ENCODE measurements around the gene TRDMT1. TPM values are rescaled to one million over a fixed set of nuclear protein-coding genes. Genes with fewer than 3 reads are reported as not detected.

The TRDMT1 gene
- total RNA-seq = 10 to 100 TPM in 1 of 9 donors, 1 to 10 TPM in 8; 1.7 to 10.5 (median 5.9) TPM
- polyA plus RNA-seq = 1 to 10 TPM; 1.3 to 3.7 (median 2.2) TPM
- long read RNA-seq, donor 1, partial matches to known transcripts = 0 of 1 reads
- long read RNA-seq, donor 1, other reads (novel, unspliced or antisense) = 0 of 1 reads
- long read RNA-seq, donor 2, partial matches to known transcripts = 51 of 51 reads
- long read RNA-seq, donor 2, other reads (novel, unspliced or antisense) = 0 of 51 reads
- long read RNA-seq, donor 3, partial matches to known transcripts = 0 of 2 reads
- long read RNA-seq, donor 3, other reads (novel, unspliced or antisense) = 0 of 2 reads
- long read RNA-seq, donor 4 = 0 reads
- long read RNA-seq, donor 5, partial matches to known transcripts = 0 of 7 reads
- long read RNA-seq, donor 5, other reads (novel, unspliced or antisense) = 6 of 7 reads
- long read RNA-seq, donor 6, partial matches to known transcripts = 0 of 4 reads
- long read RNA-seq, donor 6, other reads (novel, unspliced or antisense) = 4 of 4 reads
- long read RNA-seq, donor 7, partial matches to known transcripts = 0 of 1 reads
- long read RNA-seq, donor 7, other reads (novel, unspliced or antisense) = 0 of 1 reads
- long read RNA-seq, donor 8 = 0 reads
- long read RNA-seq, donor 9, partial matches to known transcripts = 0 of 1 reads
- long read RNA-seq, donor 9, other reads (novel, unspliced or antisense) = 0 of 1 reads
- long read RNA-seq, donor 10 = 0 reads

- peak within 1 kb of the TSS; percentile 44 to 86 (median 70) for H3K4me3 ChIP-seq
- WGBS, 4 donors = 0 to 3% (median 1%) methylated on average over 12 to 60 of the region's 60 CpGs
- no peaks in the 10 kb centered on the region for H3K27me3 ChIP-seq
- H3K27ac ChIP-seq = peak within 1 kb of the TSS; percentile 60 to 96 (median 82)
- DNase-seq = peak; percentile 83 to 90 (median 88)
- H3K36me3 ChIP-seq (replicated peaks in 1 of 2) = no peaks in the 10 kb centered on the region
- intact Hi-C loops (cut with DNase I) = no loop called here
- TF ChIP-seq CTCF (IDR thresholded peaks at IDR 0.05) (no peak), POLR2A (IDR thresholded peaks at IDR 0.05) (peak; percentile 45 to 65)
- peaks cover 4 to 12% of the 10 kb centered on the region in 2 donors for H3K4me1 ChIP-seq (replicated peaks in 1 of 2)
- H3K9me3 ChIP-seq (replicated peaks in 1 of 3) = no peaks in the 10 kb centered on the region
These were observed at the start of gene TRDMT1 for GRCh38 chr10:17200912-17201793. Gene TRDMT1, minus strand, starts transcription at chr10:17201672. Its CDS starts 38 bp downstream, at chr10:17201634.

- H3K9me3 ChIP-seq (replicated peaks in 1 of 3) = no peaks in the 10 kb centered on the region
- H3K27me3 ChIP-seq = peaks cover 9% of the 10 kb centered on the region
- no peak overlapping the region for H3K27ac ChIP-seq
- WGBS, 4 donors = 90 to 94% (median 94%) methylated on average over 2 of the region's 2 CpGs
- no peak for DNase-seq
- peak in 3 of 6 experiments; percentile 9 to 26 (median 18) for TF ChIP-seq CTCF (IDR thresholded peaks at IDR 0.05)
- TF ChIP-seq POLR2A (IDR thresholded peaks at IDR 0.05) = no peak
- no peaks in the 10 kb centered on the region for H3K4me1 ChIP-seq (replicated peaks in 1 of 2)
- H3K4me3 ChIP-seq = no peak overlapping the region
- no peaks in the 10 kb centered on the region for H3K36me3 ChIP-seq (replicated peaks in 1 of 2)
- intact Hi-C loops (cut with DNase I) = no loop called here
These were observed 49.3 kb upstream of the TRDMT1 start for GRCh38 chr10:17250736-17251135.

GRCh38 chr10:17249820-17250219 is 48.3 kb upstream of the TRDMT1 start:
- intact Hi-C loops (cut with DNase I) = no loop called here
- 55 to 66% (median 62%) methylated on average over 4 of the region's 4 CpGs for WGBS, 4 donors
- TF ChIP-seq CTCF (IDR thresholded peaks at IDR 0.05) = peak in 1 of 6 experiments; percentile 18
- no peak for TF ChIP-seq POLR2A (IDR thresholded peaks at IDR 0.05)
- DNase-seq = no peak
- no peak overlapping the region for H3K4me3 ChIP-seq
- no peaks in the 10 kb centered on the region for H3K9me3 ChIP-seq (replicated peaks in 1 of 3)
- H3K4me1 ChIP-seq (replicated peaks in 1 of 2) = no peaks in the 10 kb centered on the region
- H3K36me3 ChIP-seq (replicated peaks in 1 of 2) = no peaks in the 10 kb centered on the region
- H3K27ac ChIP-seq = no peak overlapping the region
- peaks cover 9% of the 10 kb centered on the region for H3K27me3 ChIP-seq

Data from adrenal gland (tissue), 19 donors.